Measurements from ENCODE around the gene PEPD.

PEPD gene

DNA sequence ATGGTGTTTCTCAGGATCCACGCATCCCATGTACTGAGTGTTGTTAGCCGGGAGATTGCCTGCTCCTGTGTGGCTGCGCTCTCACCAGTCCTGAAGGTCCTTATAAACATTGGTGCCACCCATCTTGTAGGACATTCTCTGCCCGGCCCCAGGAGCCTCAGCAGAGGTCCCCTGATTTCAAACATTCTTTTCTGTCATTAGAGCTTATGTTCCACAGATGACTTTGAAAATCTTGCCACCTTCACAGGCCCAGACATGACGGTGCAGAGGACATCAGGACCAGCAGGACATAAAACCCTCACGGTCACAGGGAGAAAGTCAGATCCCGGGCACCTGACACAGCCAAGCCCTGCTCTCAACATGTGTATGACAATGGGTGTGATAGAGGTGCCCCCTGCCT, 33.2 kb upstream of the PEPD start:
- TF ChIP-seq, protein P1, sequence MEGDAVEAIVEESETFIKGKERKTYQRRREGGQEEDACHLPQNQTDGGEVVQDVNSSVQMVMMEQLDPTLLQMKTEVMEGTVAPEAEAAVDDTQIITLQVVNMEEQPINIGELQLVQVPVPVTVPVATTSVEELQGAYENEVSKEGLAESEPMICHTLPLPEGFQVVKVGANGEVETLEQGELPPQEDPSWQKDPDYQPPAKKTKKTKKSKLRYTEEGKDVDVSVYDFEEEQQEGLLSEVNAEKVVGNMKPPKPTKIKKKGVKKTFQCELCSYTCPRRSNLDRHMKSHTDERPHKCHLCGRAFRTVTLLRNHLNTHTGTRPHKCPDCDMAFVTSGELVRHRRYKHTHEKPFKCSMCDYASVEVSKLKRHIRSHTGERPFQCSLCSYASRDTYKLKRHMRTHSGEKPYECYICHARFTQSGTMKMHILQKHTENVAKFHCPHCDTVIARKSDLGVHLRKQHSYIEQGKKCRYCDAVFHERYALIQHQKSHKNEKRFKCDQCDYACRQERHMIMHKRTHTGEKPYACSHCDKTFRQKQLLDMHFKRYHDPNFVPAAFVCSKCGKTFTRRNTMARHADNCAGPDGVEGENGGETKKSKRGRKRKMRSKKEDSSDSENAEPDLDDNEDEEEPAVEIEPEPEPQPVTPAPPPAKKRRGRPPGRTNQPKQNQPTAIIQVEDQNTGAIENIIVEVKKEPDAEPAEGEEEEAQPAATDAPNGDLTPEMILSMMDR (conservative IDR thresholded peaks at IDR 0.05; ENCODE audit: low read depth, low read length), result no peak
- H3K27me3 ChIP-seq (ENCODE audit: insufficient read depth, low read depth), result no peaks in the 10 kb centered on the region; the same call in 1 of the 2 replicates
- no peaks in the 10 kb centered on the region for H4K20me1 ChIP-seq (ENCODE audit: insufficient read depth)
- no peak overlapping the region for H3K27ac ChIP-seq
- no peak overlapping the region for H2AFZ ChIP-seq (ENCODE audit: low read depth)
- no peak overlapping the region for H3K9ac ChIP-seq
- no peak overlapping the region for H3K4me2 ChIP-seq
- no peaks in the 10 kb centered on the region for H3K4me1 ChIP-seq (ENCODE audit: low read depth, poor library complexity, severe bottlenecking)
- H3K79me2 ChIP-seq (ENCODE audit: insufficient read depth, low read depth), result no peaks in the 10 kb centered on the region
- H3K4me3 ChIP-seq (IDR thresholded peaks at IDR 0.05; ENCODE audit: insufficient read depth, low read depth, low read length), result no peak overlapping the region
- H3K36me3 ChIP-seq (ENCODE audit: insufficient read depth), result no peaks in the 10 kb centered on the region

DNA sequence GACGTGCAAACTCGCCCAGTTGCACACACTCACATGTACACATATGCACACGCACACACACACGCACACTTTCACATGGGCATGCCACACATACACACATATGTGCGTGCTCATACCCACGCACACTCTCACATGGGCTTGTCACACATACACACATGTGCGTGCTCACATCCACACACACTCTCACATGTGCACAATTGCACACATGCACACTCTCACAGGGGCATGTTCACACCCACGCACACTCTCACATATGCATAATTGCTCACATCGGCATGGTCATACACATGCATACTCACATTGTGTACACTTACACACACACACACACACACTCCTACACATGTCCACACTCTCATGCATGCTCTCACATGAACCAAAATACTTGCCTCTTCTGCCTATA, 32.8 kb upstream of the PEPD start:
- Histone ChIP-seq H4K20me1 (ENCODE audit: insufficient read depth) (no peaks in the 10 kb centered on the region), H3K4me2 (no peak overlapping the region), H3K4me3 (IDR thresholded peaks at IDR 0.05; ENCODE audit: insufficient read depth, low read depth, low read length) (no peak overlapping the region), H3K27ac (no peak overlapping the region), H3K4me1 (ENCODE audit: low read depth, poor library complexity, severe bottlenecking) (no peaks in the 10 kb centered on the region), H3K79me2 (ENCODE audit: insufficient read depth, low read depth) (no peaks in the 10 kb centered on the region), H3K9ac (no peak overlapping the region), H3K27me3 (ENCODE audit: insufficient read depth, low read depth) (no peaks in the 10 kb centered on the region; the same call in 1 of the 2 replicates), H2AFZ (ENCODE audit: low read depth) (no peak overlapping the region), H3K36me3 (ENCODE audit: insufficient read depth) (no peaks in the 10 kb centered on the region)
- TF ChIP-seq, protein P1 (conservative IDR thresholded peaks at IDR 0.05; ENCODE audit: low read depth, low read length), result no peak

DNA sequence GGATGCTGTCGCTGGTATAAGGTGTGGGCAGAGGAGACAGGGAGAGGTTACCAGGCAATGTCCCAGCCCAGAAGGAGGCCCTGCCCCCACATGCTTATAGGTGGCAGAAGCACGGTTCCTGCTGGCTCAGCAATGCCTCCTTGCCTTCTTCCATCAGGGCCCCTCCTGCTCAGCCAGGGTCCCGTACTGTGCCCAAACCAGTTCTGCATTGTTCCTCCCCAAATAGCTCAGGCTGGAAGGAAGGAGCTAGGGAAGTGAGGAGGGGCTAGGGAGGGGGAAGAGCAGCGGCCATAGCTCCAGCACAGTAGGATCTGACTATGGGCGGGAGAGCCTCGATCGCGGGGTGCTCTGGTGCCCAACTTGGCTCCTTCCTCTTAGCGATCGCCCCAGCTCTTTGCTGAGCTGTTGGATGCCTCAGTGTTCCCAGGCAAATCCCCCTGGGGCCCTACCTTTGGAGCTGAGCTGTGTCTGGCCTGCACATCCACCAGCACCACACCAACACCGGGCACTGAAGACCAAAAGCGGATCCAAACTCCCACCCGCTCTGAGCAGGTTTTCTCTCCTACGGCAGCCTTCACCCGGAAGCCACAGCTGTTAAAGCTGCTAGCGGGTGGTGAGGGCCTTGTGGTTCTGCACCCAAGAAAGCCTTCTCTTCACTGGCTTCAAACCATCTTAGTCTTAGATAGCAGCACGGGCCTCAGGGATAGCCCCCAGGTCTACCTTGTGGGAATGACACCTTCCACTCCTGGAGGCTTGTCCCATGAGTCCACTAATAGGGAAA, 32.1 kb upstream of the PEPD start:
- Histone ChIP-seq H4K20me1 (ENCODE audit: insufficient read depth) (no peaks in the 10 kb centered on the region), H3K4me3 (IDR thresholded peaks at IDR 0.05; ENCODE audit: insufficient read depth, low read depth, low read length) (no peak overlapping the region), H3K36me3 (ENCODE audit: insufficient read depth) (no peaks in the 10 kb centered on the region), H3K27ac (no peak overlapping the region), H2AFZ (ENCODE audit: low read depth) (no peak overlapping the region), H3K4me1 (ENCODE audit: low read depth, poor library complexity, severe bottlenecking) (no peaks in the 10 kb centered on the region), H3K4me2 (no peak overlapping the region), H3K27me3 (ENCODE audit: insufficient read depth, low read depth) (no peaks in the 10 kb centered on the region; the same call in 1 of the 2 replicates), H3K79me2 (ENCODE audit: insufficient read depth, low read depth) (no peaks in the 10 kb centered on the region), H3K9ac (no peak overlapping the region)
- TF ChIP-seq, protein P1 (conservative IDR thresholded peaks at IDR 0.05; ENCODE audit: low read depth, low read length), result no peak

GRCh38 chr19:33552928-33553279, 31.3 kb upstream of the PEPD start:
- Histone ChIP-seq H2AFZ (ENCODE audit: low read depth) (no peak overlapping the region), H3K27me3 (ENCODE audit: insufficient read depth, low read depth) (no peaks in the 10 kb centered on the region; the same call in 1 of the 2 replicates), H3K9ac (no peak overlapping the region), H3K4me1 (ENCODE audit: low read depth, poor library complexity, severe bottlenecking) (no peaks in the 10 kb centered on the region), H3K79me2 (ENCODE audit: insufficient read depth, low read depth) (no peaks in the 10 kb centered on the region), H3K27ac (no peak overlapping the region), H3K4me3 (IDR thresholded peaks at IDR 0.05; ENCODE audit: insufficient read depth, low read depth, low read length) (no peak overlapping the region), H3K4me2 (no peak overlapping the region), H3K36me3 (ENCODE audit: insufficient read depth) (no peaks in the 10 kb centered on the region), H4K20me1 (ENCODE audit: insufficient read depth) (no peaks in the 10 kb centered on the region)
- TF ChIP-seq, protein P1 (conservative IDR thresholded peaks at IDR 0.05; ENCODE audit: low read depth, low read length), result no peak
